Adrenal gland (tissue), 5 donors: ENCODE results near the gene PLEKHH1.

Source experiments
- CTCF ChIP-seq, 6 experiments: fragments of 450-650 bp in 4 of 6; fragments of 200-600 bp in 2 of 6; sonication (generic) in 1 of 6; IDR thresholded peaks; 1 replicate in 5 of 6; 2 replicates in 1 of 6; pipeline versions ENCODE4 v1.5.1 to v1.8.0; 2016 to 2021; ENCODE audit warnings: antibody characterized with exemption in 6 of 6, mild to moderate bottlenecking in 2 of 6, moderate library complexity in 1 of 6
- POLR2A ChIP-seq, 2 donors: fragments of 450-650 bp; IDR thresholded peaks; one replicate each; pipeline ENCODE4 v1.6.1; 2017; ENCODE audit warnings: antibody characterized with exemption in 2 of 2, mild to moderate bottlenecking in 2 of 2, moderate library complexity in 1 of 2
- donor health status: DM: no; HTN: no; CAD: no.

GRCh38 chr14:67524634-67524963, 8.5 kb upstream of the PLEKHH1 start:
- TF ChIP-seq CTCF (IDR thresholded peaks at IDR 0.05) (no peak), POLR2A (IDR thresholded peaks at IDR 0.05) (no peak)
